OCI-LY1 (cell line): Measurements from ENCODE around the gene ORMDL3.

Experiments
- H2AFZ ChIP-seq: fragments of 200-600 bp; sonication (generic), shearing (Covaris generic); 2 replicates; pipeline ENCODE4 v1.6.0; 2014; ENCODE audit warnings: antibody characterized with exemption, mild to moderate bottlenecking, low read length
- H3F3A ChIP-seq: fragments of 200-600 bp; sonication (generic), shearing (Covaris generic); 2 replicates; pipeline ENCODE4 v1.6.0; 2014; ENCODE audit warnings: mild to moderate bottlenecking, antibody characterized with exemption, low read length, moderate library complexity; ENCODE audit not compliant: insufficient read depth
- H3K27ac ChIP-seq: fragments of 200-600 bp; sonication (generic); 2 replicates; pipeline ENCODE4 v1.5.1; 2014; ENCODE audit warnings: low read length, mixed run types, mild to moderate bottlenecking, low read depth; ENCODE audit not compliant: poor library complexity, severe bottlenecking
- H3K27me3 ChIP-seq: fragments of 200-600 bp; sonication (generic); 2 replicates; pipeline ENCODE4 v1.6.0; 2014; ENCODE audit warnings: antibody characterized with exemption, mild to moderate bottlenecking, low read length, moderate library complexity; ENCODE audit not compliant: insufficient read depth
- H3K36me3 ChIP-seq: fragments of 200-600 bp; sonication (generic); 2 replicates; pipeline ENCODE4 v1.6.1; 2014; ENCODE audit warnings: mild to moderate bottlenecking, antibody characterized with exemption, low read length, moderate library complexity, mixed read lengths; ENCODE audit not compliant: insufficient read depth
- H3K4me1 ChIP-seq: fragments of 200-600 bp; sonication (generic); 2 replicates; pipeline ENCODE4 v1.5.1; 2014; ENCODE audit warnings: mild to moderate bottlenecking, low read length, moderate library complexity; ENCODE audit not compliant: insufficient read depth, severe bottlenecking
- H3K4me2 ChIP-seq: fragments of 200-600 bp; sonication (generic), shearing (Covaris generic); 2 replicates; pipeline ENCODE4 v1.6.1; 2014; ENCODE audit warnings: low read length
- H3K4me3 ChIP-seq: fragments of 200-600 bp; sonication (generic); 2 replicates; pipeline ENCODE4 v1.5.1; 2014; ENCODE audit warnings: low read length, low read depth, mild to moderate bottlenecking, mixed read lengths; ENCODE audit not compliant: poor library complexity, severe bottlenecking
- H3K79me2 ChIP-seq: fragments of 200-600 bp; shearing (Covaris generic); 2 replicates; pipeline ENCODE4 v1.6.1; 2016; ENCODE audit warnings: mixed run types, low read length, mixed read lengths; ENCODE audit not compliant: insufficient read depth
- H3K9ac ChIP-seq: fragments of 200-600 bp; sonication (generic), shearing (Covaris generic); 2 replicates; pipeline ENCODE4 v1.6.1; 2014; ENCODE audit warnings: mild to moderate bottlenecking, low read length, mixed read lengths
- H3K9me2 ChIP-seq: fragments of 200-600 bp; sonication (generic), shearing (Covaris generic); 2 replicates; pipeline ENCODE4 v1.6.1; 2014; ENCODE audit warnings: low read depth, mild to moderate bottlenecking, low read length, mixed read lengths
- H3K9me3 ChIP-seq: fragments of 200-600 bp; shearing (Covaris generic); 2 replicates; pipeline ENCODE4 v1.6.1; 2014; ENCODE audit warnings: low read length, mixed read lengths
- H4K20me1 ChIP-seq: fragments of 200-600 bp; sonication (generic), shearing (Covaris generic); 2 replicates; pipeline ENCODE4 v1.6.0; 2016; ENCODE audit warnings: mild to moderate bottlenecking, low read length; ENCODE audit not compliant: insufficient read depth
- EZH2 ChIP-seq: fragments of 200-600 bp; sonication (generic), shearing (Covaris generic); IDR thresholded peaks from 2 replicates; pipeline ENCODE4 v1.8.0; 2017; ENCODE audit warnings: borderline replicate concordance, mixed run types, mild to moderate bottlenecking, antibody characterized with exemption, low read length, moderate library complexity, mixed read lengths
- TF ChIP-seq, protein P1 (sequence below): fragments of 200-600 bp; sonication (generic), shearing (Covaris generic); IDR thresholded peaks from 2 replicates; pipeline ENCODE4 v1.5.1; 2017; ENCODE audit warnings: mild to moderate bottlenecking, antibody characterized with exemption, low read length, moderate library complexity, mixed read lengths

The ORMDL3 gene

DNA sequence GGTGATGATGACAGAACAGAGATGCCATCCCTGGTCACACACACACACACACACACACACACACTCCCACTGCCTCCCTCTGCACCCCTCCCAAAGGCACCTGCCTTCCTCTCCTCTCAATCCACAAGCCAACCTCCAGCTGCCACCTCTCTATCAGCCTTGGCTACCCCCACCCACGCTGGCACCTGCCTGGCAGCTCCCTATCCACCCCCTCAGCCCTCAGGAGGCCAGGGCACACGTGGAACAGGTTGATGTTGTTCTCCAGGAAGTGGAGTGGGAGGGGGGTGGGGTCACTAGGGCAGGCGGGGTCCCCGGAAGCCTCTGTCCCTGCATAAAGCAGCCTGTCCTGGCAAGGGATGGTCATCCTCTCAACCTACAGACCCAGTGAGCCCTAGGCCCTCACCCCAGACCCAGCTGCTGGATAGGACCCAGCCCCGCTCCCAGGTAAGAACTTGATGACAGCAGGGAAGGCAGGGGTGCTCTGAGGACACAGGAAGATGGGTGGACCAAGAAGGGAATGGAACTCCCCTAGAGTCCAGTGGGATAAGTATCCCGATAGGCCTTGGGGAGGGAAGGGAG is 35.3 kb upstream of the ORMDL3 start, which contains the start of gene GSDMA:
Gene GSDMA (plus strand): TSS at position 363 of the 579 bp plus-strand sequence. CDS start 2,684 bp downstream, outside the sequence.
- no peaks in the 10 kb centered on the region for H3K36me3 ChIP-seq
- no peak within 1 kb of the TSS for H3K9ac ChIP-seq
- no peaks in the 10 kb centered on the region for H3K9me2 ChIP-seq
- TF ChIP-seq EZH2, result no peak
- TF ChIP-seq, protein P1, sequence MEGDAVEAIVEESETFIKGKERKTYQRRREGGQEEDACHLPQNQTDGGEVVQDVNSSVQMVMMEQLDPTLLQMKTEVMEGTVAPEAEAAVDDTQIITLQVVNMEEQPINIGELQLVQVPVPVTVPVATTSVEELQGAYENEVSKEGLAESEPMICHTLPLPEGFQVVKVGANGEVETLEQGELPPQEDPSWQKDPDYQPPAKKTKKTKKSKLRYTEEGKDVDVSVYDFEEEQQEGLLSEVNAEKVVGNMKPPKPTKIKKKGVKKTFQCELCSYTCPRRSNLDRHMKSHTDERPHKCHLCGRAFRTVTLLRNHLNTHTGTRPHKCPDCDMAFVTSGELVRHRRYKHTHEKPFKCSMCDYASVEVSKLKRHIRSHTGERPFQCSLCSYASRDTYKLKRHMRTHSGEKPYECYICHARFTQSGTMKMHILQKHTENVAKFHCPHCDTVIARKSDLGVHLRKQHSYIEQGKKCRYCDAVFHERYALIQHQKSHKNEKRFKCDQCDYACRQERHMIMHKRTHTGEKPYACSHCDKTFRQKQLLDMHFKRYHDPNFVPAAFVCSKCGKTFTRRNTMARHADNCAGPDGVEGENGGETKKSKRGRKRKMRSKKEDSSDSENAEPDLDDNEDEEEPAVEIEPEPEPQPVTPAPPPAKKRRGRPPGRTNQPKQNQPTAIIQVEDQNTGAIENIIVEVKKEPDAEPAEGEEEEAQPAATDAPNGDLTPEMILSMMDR, result no peak
- H3K4me1 ChIP-seq, result peaks cover 11% of the 10 kb centered on the region
- H3K79me2 ChIP-seq, result no peaks in the 10 kb centered on the region
- no peak within 1 kb of the TSS for H3K27ac ChIP-seq
- H3F3A ChIP-seq, result no peaks in the 10 kb centered on the region
- no peak within 1 kb of the TSS for H3K4me3 ChIP-seq
- H4K20me1 ChIP-seq, result no peaks in the 10 kb centered on the region
- H2AFZ ChIP-seq, result no peak within 1 kb of the TSS
- H3K9me3 ChIP-seq, result no peaks in the 10 kb centered on the region
- no peak within 1 kb of the TSS for H3K4me2 ChIP-seq
- H3K27me3 ChIP-seq, result no peaks in the 10 kb centered on the region; the same call in 1 of the 2 replicates

DNA sequence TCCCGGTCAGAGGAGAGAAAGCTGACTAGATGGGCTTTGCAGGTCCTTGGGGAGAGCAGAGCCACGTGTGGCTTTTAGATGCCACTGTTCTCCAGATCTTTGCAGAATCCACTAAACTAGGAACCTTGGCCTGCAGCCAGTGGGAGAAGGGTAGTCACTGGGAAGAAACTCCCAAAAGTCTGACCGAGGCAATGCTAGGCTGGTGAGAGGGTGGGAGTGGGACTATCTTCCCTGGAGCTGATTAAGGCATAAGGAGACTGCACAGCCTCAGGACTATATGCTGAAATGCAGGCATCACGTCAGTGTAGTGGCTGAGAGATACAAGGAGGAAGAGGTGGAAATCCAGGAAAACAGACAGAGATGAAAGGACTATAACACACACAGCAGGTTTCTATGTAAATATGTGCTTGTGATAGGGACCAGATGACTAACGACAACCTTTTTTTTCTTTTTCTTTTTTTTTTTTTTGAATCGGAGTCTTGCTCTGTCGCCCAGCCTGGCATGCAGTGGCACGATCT is 33.2 kb upstream of the ORMDL3 start:
- Histone ChIP-seq H3K4me2 (no peak overlapping the region), H3F3A (no peaks in the 10 kb centered on the region), H3K4me3 (no peak overlapping the region), H4K20me1 (no peaks in the 10 kb centered on the region), H3K9me2 (no peaks in the 10 kb centered on the region), H3K36me3 (no peaks in the 10 kb centered on the region), H3K27me3 (no peaks in the 10 kb centered on the region; the same call in 1 of the 2 replicates), H3K4me1 (peaks cover 11% of the 10 kb centered on the region), H3K79me2 (no peaks in the 10 kb centered on the region), H2AFZ (no peak overlapping the region), H3K9me3 (no peaks in the 10 kb centered on the region), H3K9ac (no peak overlapping the region), H3K27ac (no peak overlapping the region)
- no peak for TF ChIP-seq EZH2

- Histone ChIP-seq H3K9me2 (no peaks in the 10 kb centered on the region), H3K4me3 (no peak overlapping the region), H3K4me1 (peaks cover 24% of the 10 kb centered on the region), H3K27me3 (no peaks in the 10 kb centered on the region), H3K9me3 (no peaks in the 10 kb centered on the region), H2AFZ (no peak overlapping the region), H3K9ac (no peak overlapping the region), H3K79me2 (no peaks in the 10 kb centered on the region), H3F3A (no peaks in the 10 kb centered on the region), H3K36me3 (no peaks in the 10 kb centered on the region), H4K20me1 (no peaks in the 10 kb centered on the region), H3K4me2 (no peak overlapping the region), H3K27ac (no peak overlapping the region)
- TF ChIP-seq EZH2, result no peak
- TF ChIP-seq, protein P1, result no peak
These were observed 28.4 kb upstream of the ORMDL3 start for GRCh38 chr17:39955726-39956225.

- no peaks in the 10 kb centered on the region for H3K36me3 ChIP-seq
- H2AFZ ChIP-seq, result no peak overlapping the region
- H3K4me3 ChIP-seq, result no peak overlapping the region
- TF ChIP-seq, protein P1, result no peak
- no peak for TF ChIP-seq EZH2
- no peak overlapping the region for H3K9ac ChIP-seq
- no peaks in the 10 kb centered on the region for H3K9me2 ChIP-seq
- H3K27me3 ChIP-seq, result no peaks in the 10 kb centered on the region
- no peak overlapping the region for H3K4me2 ChIP-seq
- H3F3A ChIP-seq, result no peaks in the 10 kb centered on the region
- no peaks in the 10 kb centered on the region for H4K20me1 ChIP-seq
- no peaks in the 10 kb centered on the region for H3K79me2 ChIP-seq
- no peak overlapping the region for H3K27ac ChIP-seq
- H3K9me3 ChIP-seq, result no peaks in the 10 kb centered on the region
- H3K4me1 ChIP-seq, result peaks cover 24% of the 10 kb centered on the region
These were observed 27.5 kb upstream of the ORMDL3 start for GRCh38 chr17:39954876-39955275.
